ENCODE measurements around the gene ANGPTL8. TPM values are rescaled to one million over a fixed set of nuclear protein-coding genes. Genes with fewer than 3 reads are reported as not detected.

ANGPTL8 gene
- total and polyA plus RNA-seq, 10 of the 15 experiments (the other 5 are each of a cell fraction or from before 2014, with no cell fraction given) = not detected

DNA sequence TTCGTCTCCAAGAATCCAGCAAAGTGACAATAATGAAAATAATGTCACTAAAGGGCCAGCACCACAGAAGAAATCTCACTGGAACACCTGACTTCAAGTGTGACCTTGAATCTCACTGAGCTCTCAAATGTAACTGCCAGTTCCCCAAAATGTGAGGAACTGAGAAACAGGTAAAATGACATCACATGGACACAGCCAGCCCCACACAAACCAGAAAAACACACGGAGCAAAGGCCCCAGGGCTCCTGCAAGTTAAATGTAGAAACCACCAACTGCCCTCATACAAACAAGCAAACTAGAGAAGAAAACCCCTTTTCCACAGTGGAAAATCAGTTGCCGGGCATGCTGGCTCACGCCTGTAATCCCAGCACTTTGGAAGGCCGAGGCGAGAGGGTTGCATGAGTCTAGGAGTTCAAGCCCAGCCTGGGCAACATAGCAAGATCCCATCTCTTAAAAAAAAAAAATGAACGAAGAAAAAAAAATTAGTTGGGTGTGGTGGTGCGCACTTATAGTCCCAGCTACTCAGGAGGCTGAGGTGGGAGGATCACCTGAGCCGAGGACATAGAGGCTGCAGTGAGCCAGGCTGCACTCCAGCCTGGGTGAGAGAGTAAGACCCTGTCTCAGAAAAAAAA, 33.4 kb upstream of the ANGPTL8 start:
- peak; percentile 47 for DNase-seq (ENCODE audit: low read depth, low spot score)
- SMC1A ChIA-PET (ENCODE audit: uncharacterized antibody, unreplicated experiment) = interaction anchor here (1.0 to 1.2 kb wide), 3 partner anchors 117 to 171 kb away, joined by 3 to 6 read pairs (median 3); partner anchors contain the start of gene LDLR
- Histone ChIP-seq H3K4me1 (ENCODE audit: control insufficient read depth, insufficient read depth, low read length) (peaks cover 11% of the 10 kb centered on the region), H2AFZ (ENCODE audit: control insufficient read depth, low read depth, low read length) (no peak overlapping the region), H3K27ac (ENCODE audit: control insufficient read depth, insufficient read depth) (no peak overlapping the region; the same call in 1 of the 2 replicates), H3K4me2 (ENCODE audit: control insufficient read depth, insufficient read depth) (no peak overlapping the region), H3K36me3 (ENCODE audit: control insufficient read depth in 2 of 2, insufficient read depth in 2 of 2, low read length in 1 of 2) (no peaks in the 10 kb centered on the region), H3K9ac (ENCODE audit: control insufficient read depth, insufficient read depth, low read length) (no peak overlapping the region), H3K27me3 (replicated peaks in 1 of 2; ENCODE audit: control insufficient read depth in 2 of 2, insufficient read depth in 2 of 2, low read length in 1 of 2) (no peaks in the 10 kb centered on the region), H3K4me3 (no peak overlapping the region), H4K20me1 (ENCODE audit: control insufficient read depth, insufficient read depth) (no peaks in the 10 kb centered on the region), H3K9me3 (replicated peaks; ENCODE audit: control insufficient read depth, insufficient read depth, low read length) (no peaks in the 10 kb centered on the region; the same call in 2 of the 3 replicates), H3K79me2 (ENCODE audit: control insufficient read depth, insufficient read depth, low read length) (no peaks in the 10 kb centered on the region)
- in situ Hi-C loops (cut with MboI) (no loop called here), intact Hi-C loops (cut with micrococcal nuclease; ENCODE audit: unreplicated experiment) (loop anchor here (2.0 kb wide), 1 partner anchor 79 kb away; no protein-coding TSS in a partner anchor)
- whole genome bisulfite sequencing (ENCODE audit: insufficient coverage, insufficient replicate concordance, low lambda C conversion rate, missing lambda C conversion rate) = 63% methylated on average over 9 of the region's 9 CpGs
- peak; percentile 49 for FAIRE-seq
- no TSS peak for BruUV-seq (replicated peaks)
- RAD21 ChIA-PET (ENCODE audit: unreplicated experiment) = interaction anchor here (0.8 to 2.3 kb wide), 9 partner anchors 8 to 245 kb away, joined by 3 to 7 read pairs (median 4); partner anchors contain the start of genes KANK2, LDLR and SMARCA4
- CTCF ChIA-PET = interaction anchor here (0.8 to 3.6 kb wide), 9 partner anchors 20 to 342 kb away, joined by 3 to 25 read pairs (median 5); no protein-coding TSS in a partner anchor
- POLR2A ChIA-PET = interaction anchor here (0.5 to 1.4 kb wide), 5 partner anchors 8 to 327 kb away, joined by 3 to 5 read pairs (median 3); partner anchors contain the start of genes KANK2 and LDLR
- peak; percentile 86 for ATAC-seq
- TF ChIP-seq TAF1 (IDR thresholded peaks at IDR 0.05; ENCODE audit: borderline replicate concordance, low read depth, low read length) (no peak), IRF4 (IDR thresholded peaks at IDR 0.05; ENCODE audit: low read depth, low read length) (peak; percentile 91), CREM (IDR thresholded peaks at IDR 0.05; ENCODE audit: low read depth) (peak; percentile 77), BRCA1 (IDR thresholded peaks at IDR 0.05; ENCODE audit: low read depth, low read length) (no peak), EED (IDR thresholded peaks at IDR 0.05; ENCODE audit: low read depth) (peak; percentile 88), RAD51 (IDR thresholded peaks at IDR 0.05) (peak; percentile 81), MTA3 (IDR thresholded peaks at IDR 0.05; ENCODE audit: borderline replicate concordance, low read length) (peak; percentile 35; the same call in 1 of the 2 replicates), TCF12 (IDR thresholded peaks at IDR 0.05; ENCODE audit: low read depth, low read length) (0 out of 2 replicates have a peak, but pooled peaks have one; percentile 32), ESRRA (IDR thresholded peaks at IDR 0.05; ENCODE audit: low read length) (peak; percentile 95), SP1 (IDR thresholded peaks at IDR 0.05; ENCODE audit: low read depth, low read length) (peak; percentile 24), RAD21 (IDR thresholded peaks at IDR 0.05; ENCODE audit: insufficient read depth, low read depth, low read length) (no peak), MYB (IDR thresholded peaks at IDR 0.05; ENCODE audit: borderline replicate concordance, low read depth, low read length) (peak; percentile 88), DPF2 (IDR thresholded peaks at IDR 0.05) (peak; percentile 98), USF2 (IDR thresholded peaks at IDR 0.05; ENCODE audit: borderline replicate concordance, low read depth, low read length) (no peak; the same call in 1 of the 2 replicates), NR2F1 (conservative IDR thresholded peaks at IDR 0.05) (peak; percentile 82), ZBED1 (IDR thresholded peaks at IDR 0.05; ENCODE audit: borderline replicate concordance) (no peak)
- TF ChIP-seq, protein P1, sequence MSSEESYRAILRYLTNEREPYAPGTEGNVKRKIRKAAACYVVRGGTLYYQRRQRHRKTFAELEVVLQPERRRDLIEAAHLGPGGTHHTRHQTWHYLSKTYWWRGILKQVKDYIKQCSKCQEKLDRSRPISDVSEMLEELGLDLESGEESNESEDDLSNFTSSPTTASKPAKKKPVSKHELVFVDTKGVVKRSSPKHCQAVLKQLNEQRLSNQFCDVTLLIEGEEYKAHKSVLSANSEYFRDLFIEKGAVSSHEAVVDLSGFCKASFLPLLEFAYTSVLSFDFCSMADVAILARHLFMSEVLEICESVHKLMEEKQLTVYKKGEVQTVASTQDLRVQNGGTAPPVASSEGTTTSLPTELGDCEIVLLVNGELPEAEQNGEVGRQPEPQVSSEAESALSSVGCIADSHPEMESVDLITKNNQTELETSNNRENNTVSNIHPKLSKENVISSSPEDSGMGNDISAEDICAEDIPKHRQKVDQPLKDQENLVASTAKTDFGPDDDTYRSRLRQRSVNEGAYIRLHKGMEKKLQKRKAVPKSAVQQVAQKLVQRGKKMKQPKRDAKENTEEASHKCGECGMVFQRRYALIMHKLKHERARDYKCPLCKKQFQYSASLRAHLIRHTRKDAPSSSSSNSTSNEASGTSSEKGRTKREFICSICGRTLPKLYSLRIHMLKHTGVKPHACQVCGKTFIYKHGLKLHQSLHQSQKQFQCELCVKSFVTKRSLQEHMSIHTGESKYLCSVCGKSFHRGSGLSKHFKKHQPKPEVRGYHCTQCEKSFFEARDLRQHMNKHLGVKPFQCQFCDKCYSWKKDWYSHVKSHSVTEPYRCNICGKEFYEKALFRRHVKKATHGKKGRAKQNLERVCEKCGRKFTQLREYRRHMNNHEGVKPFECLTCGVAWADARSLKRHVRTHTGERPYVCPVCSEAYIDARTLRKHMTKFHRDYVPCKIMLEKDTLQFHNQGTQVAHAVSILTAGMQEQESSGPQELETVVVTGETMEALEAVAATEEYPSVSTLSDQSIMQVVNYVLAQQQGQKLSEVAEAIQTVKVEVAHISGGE (CRISPR knock-in tag; IDR thresholded peaks at IDR 0.05) = no peak
- TF ChIP-seq, protein P2, sequence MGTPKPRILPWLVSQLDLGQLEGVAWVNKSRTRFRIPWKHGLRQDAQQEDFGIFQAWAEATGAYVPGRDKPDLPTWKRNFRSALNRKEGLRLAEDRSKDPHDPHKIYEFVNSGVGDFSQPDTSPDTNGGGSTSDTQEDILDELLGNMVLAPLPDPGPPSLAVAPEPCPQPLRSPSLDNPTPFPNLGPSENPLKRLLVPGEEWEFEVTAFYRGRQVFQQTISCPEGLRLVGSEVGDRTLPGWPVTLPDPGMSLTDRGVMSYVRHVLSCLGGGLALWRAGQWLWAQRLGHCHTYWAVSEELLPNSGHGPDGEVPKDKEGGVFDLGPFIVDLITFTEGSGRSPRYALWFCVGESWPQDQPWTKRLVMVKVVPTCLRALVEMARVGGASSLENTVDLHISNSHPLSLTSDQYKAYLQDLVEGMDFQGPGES (IDR thresholded peaks at IDR 0.05) = no peak

Measured in GM12878 (cell line).